CD4-positive, alpha-beta T cell treated with Interleukin-1 beta for 1 hour (primary cell): ENCODE data around the gene PARP9.
"Not testable (repeated sequence)": the region's sequence is repeated elsewhere in the genome, so short reads cannot be mapped to it uniquely, and the experiment has no call there.

Experiments used
- DNase-seq, 2 donors: peaks; one replicate each; pipeline ENCODE4 v3.0.0-alpha.2; 2020 to 2022

Gene PARP9

GRCh38 chr3:122515870-122516269 lies 48.2 kb downstream of the PARP9 start:
- DNase-seq, result no peak

- no peak for DNase-seq
Observed at GRCh38 chr3:122515020-122515468, 49.1 kb downstream of the PARP9 start.

- DNase-seq, result peak; percentile 89 to 91
Observed at GRCh38 chr3:122514123-122515019, 49.7 kb downstream of the PARP9 start, which contains the start of gene KPNA1. Gene KPNA1 (minus strand): TSS chr3:122514939. CDS start chr3:122496565, 18,374 bp downstream.

- no peak for DNase-seq
Observed at GRCh38 chr3:122513386-122514122, 50.5 kb downstream of the PARP9 start.

- no peak for DNase-seq
Observed at GRCh38 chr3:122512284-122512683, 51.8 kb downstream of the PARP9 start.

GRCh38 chr3:122510878-122511535 lies 53.1 kb downstream of the PARP9 start:
- no peak for DNase-seq

- not testable (repeated sequence) for DNase-seq
Observed at GRCh38 chr3:122508944-122509343, 55.2 kb downstream of the PARP9 start.

- no peak for DNase-seq
Observed at GRCh38 chr3:122508135-122508914, 55.8 kb downstream of the PARP9 start.

GRCh38 chr3:122506450-122506849 lies 57.6 kb downstream of the PARP9 start:
- DNase-seq, result no peak

GRCh38 chr3:122505676-122506075 lies 58.4 kb downstream of the PARP9 start:
- no peak for DNase-seq

- DNase-seq, result no peak
Observed at GRCh38 chr3:122502941-122503340, 61.2 kb downstream of the PARP9 start.

- DNase-seq, result no peak
Observed at GRCh38 chr3:122502139-122502538, 62.0 kb downstream of the PARP9 start.

GRCh38 chr3:122500964-122501363 lies 63.1 kb downstream of the PARP9 start:
- DNase-seq, result not testable (repeated sequence)

- no peak for DNase-seq
Observed at GRCh38 chr3:122498152-122498551, 65.9 kb downstream of the PARP9 start.

- peak; percentile 24 to 49 for DNase-seq
Observed at GRCh38 chr3:122497425-122497824, 66.7 kb downstream of the PARP9 start.

- DNase-seq, result no peak
Observed at GRCh38 chr3:122496508-122496907, 67.6 kb downstream of the PARP9 start.

GRCh38 chr3:122493296-122493695 lies 70.8 kb downstream of the PARP9 start:
- DNase-seq, result no peak

GRCh38 chr3:122488262-122488973 lies 75.7 kb downstream of the PARP9 start:
- DNase-seq, result no peak

- no peak for DNase-seq
Observed at GRCh38 chr3:122484985-122485384, 79.1 kb downstream of the PARP9 start.

- DNase-seq, result no peak
Observed at GRCh38 chr3:122481390-122481789, 82.7 kb downstream of the PARP9 start.
